ENCODE results near the gene ESYT2. TPM values are rescaled to one million over a fixed set of nuclear protein-coding genes. Genes with fewer than 3 reads are reported as not detected.

ESYT2 gene
- total RNA-seq, 1 experiment from 2014 or later, result 162 TPM

- ChIA-PET CTCF (interaction anchor here (1.8 kb wide), 1 partner anchor 43 kb away, joined by 9 read pairs; no protein-coding TSS in a partner anchor), POLR2A (ENCODE audit: unreplicated experiment) (interaction anchor here (0.5 kb wide), 1 partner anchor 410 kb away, joined by 6 read pairs; no protein-coding TSS in a partner anchor)
- intact Hi-C loops (cut with micrococcal nuclease; ENCODE audit: unreplicated experiment), result no loop called here
These were observed 3.5 kb downstream of the ESYT2 start for GRCh38 chr7:158825628-158826289.

GRCh38 chr7:158824028-158824427, 5.3 kb downstream of the ESYT2 start:
- H3K4me2 ChIP-seq, result no peak overlapping the region
- POLR2A ChIA-PET (ENCODE audit: unreplicated experiment), result no interaction called here
- H3K36me3 ChIP-seq (ENCODE audit: low read depth), result peaks cover 6% of the 10 kb centered on the region
- H4K20me1 ChIP-seq (ENCODE audit: insufficient read depth), result peaks cover 5% of the 10 kb centered on the region; the same call in 1 of the 2 replicates
- H3K27ac ChIP-seq, result peak overlapping the region; percentile 15; the same call in 1 of the 2 replicates
- peaks cover 73% of the 10 kb centered on the region for H3K4me1 ChIP-seq (replicated peaks; ENCODE audit: insufficient read depth)
- peaks cover 99% of the 10 kb centered on the region for H3K79me2 ChIP-seq (ENCODE audit: low read depth)
- intact Hi-C loops (cut with micrococcal nuclease; ENCODE audit: unreplicated experiment), result no loop called here
- DNase-seq, result no peak
- no peak overlapping the region for H3K4me3 ChIP-seq
- H3F3A ChIP-seq (ENCODE audit: insufficient read depth, low read depth), result peaks cover 43% of the 10 kb centered on the region
- no peak for TF ChIP-seq EZH2 (IDR thresholded peaks at IDR 0.05; ENCODE audit: low read depth)
- TF ChIP-seq, protein P1, sequence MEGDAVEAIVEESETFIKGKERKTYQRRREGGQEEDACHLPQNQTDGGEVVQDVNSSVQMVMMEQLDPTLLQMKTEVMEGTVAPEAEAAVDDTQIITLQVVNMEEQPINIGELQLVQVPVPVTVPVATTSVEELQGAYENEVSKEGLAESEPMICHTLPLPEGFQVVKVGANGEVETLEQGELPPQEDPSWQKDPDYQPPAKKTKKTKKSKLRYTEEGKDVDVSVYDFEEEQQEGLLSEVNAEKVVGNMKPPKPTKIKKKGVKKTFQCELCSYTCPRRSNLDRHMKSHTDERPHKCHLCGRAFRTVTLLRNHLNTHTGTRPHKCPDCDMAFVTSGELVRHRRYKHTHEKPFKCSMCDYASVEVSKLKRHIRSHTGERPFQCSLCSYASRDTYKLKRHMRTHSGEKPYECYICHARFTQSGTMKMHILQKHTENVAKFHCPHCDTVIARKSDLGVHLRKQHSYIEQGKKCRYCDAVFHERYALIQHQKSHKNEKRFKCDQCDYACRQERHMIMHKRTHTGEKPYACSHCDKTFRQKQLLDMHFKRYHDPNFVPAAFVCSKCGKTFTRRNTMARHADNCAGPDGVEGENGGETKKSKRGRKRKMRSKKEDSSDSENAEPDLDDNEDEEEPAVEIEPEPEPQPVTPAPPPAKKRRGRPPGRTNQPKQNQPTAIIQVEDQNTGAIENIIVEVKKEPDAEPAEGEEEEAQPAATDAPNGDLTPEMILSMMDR (conservative IDR thresholded peaks at IDR 0.05), result no peak
- no peaks in the 10 kb centered on the region for H3K9me3 ChIP-seq (ENCODE audit: insufficient read depth, low read depth)
- H2AFZ ChIP-seq, result no peak overlapping the region
- no peaks in the 10 kb centered on the region for H3K27me3 ChIP-seq (ENCODE audit: insufficient read depth, low read depth)
- BruUV-seq (replicated peaks), result no TSS peak
- H3K9me2 ChIP-seq (ENCODE audit: insufficient read depth), result no peaks in the 10 kb centered on the region
- CTCF ChIA-PET, result no interaction called here

More at GRCh38 chr7:158825628-158826289, 3.5 kb downstream of the ESYT2 start:
- H3F3A ChIP-seq (ENCODE audit: insufficient read depth, low read depth), result peaks cover 38% of the 10 kb centered on the region
- TF ChIP-seq EZH2 (IDR thresholded peaks at IDR 0.05; ENCODE audit: low read depth), result no peak
- TF ChIP-seq, protein P1 (conservative IDR thresholded peaks at IDR 0.05), result no peak
- peaks cover 82% of the 10 kb centered on the region for H3K79me2 ChIP-seq (ENCODE audit: low read depth)
- no peaks in the 10 kb centered on the region for H3K27me3 ChIP-seq (ENCODE audit: insufficient read depth, low read depth)
- peaks cover 6% of the 10 kb centered on the region for H3K36me3 ChIP-seq (ENCODE audit: low read depth)
- DNase-seq, result no peak
- H3K9me2 ChIP-seq (ENCODE audit: insufficient read depth), result no peaks in the 10 kb centered on the region
- no peak overlapping the region for H3K27ac ChIP-seq
- H3K9me3 ChIP-seq (ENCODE audit: insufficient read depth, low read depth), result no peaks in the 10 kb centered on the region
- H3K4me3 ChIP-seq, result no peak overlapping the region
- peaks cover 62% of the 10 kb centered on the region for H3K4me1 ChIP-seq (replicated peaks; ENCODE audit: insufficient read depth)
- BruUV-seq (replicated peaks), result no TSS peak
- no peak overlapping the region for H3K4me2 ChIP-seq
- H4K20me1 ChIP-seq (ENCODE audit: insufficient read depth), result peaks cover 5% of the 10 kb centered on the region; the same call in 1 of the 2 replicates
- H2AFZ ChIP-seq, result no peak overlapping the region

GRCh38 chr7:158821171-158822031, 7.9 kb downstream of the ESYT2 start:
- no peak overlapping the region for H2AFZ ChIP-seq
- TSS peak; percentile 76 for BruUV-seq (replicated peaks)

More at GRCh38 chr7:158821171-158822031, 7.9 kb downstream of the ESYT2 start:
- intact Hi-C loops (cut with micrococcal nuclease; ENCODE audit: unreplicated experiment), result no loop called here
- Histone ChIP-seq H3K9me2 (ENCODE audit: insufficient read depth) (no peaks in the 10 kb centered on the region), H3K27me3 (ENCODE audit: insufficient read depth, low read depth) (no peaks in the 10 kb centered on the region), H3K4me1 (replicated peaks; ENCODE audit: insufficient read depth) (peaks cover 85% of the 10 kb centered on the region), H3K79me2 (ENCODE audit: low read depth) (peaks cover 93% of the 10 kb centered on the region), H3K36me3 (ENCODE audit: low read depth) (peaks cover 6% of the 10 kb centered on the region), H3K4me3 (peak overlapping the region; percentile 30; the same call in 1 of the 2 replicates), H3K27ac (peak overlapping the region; percentile 95), H3K9me3 (ENCODE audit: insufficient read depth, low read depth) (no peaks in the 10 kb centered on the region), H3F3A (ENCODE audit: insufficient read depth, low read depth) (peaks cover 60% of the 10 kb centered on the region), H3K4me2 (peak overlapping the region; percentile 94), H4K20me1 (ENCODE audit: insufficient read depth) (no peaks in the 10 kb centered on the region; the same call in 1 of the 2 replicates)
- POLR2A ChIA-PET (ENCODE audit: unreplicated experiment), result interaction anchor here (0.5 kb wide), 1 partner anchor 45 kb away, joined by 3 read pairs; no protein-coding TSS in a partner anchor
- CTCF ChIA-PET, result no interaction called here
- TF ChIP-seq, protein P1 (conservative IDR thresholded peaks at IDR 0.05), result no peak
- TF ChIP-seq EZH2 (IDR thresholded peaks at IDR 0.05; ENCODE audit: low read depth), result no peak
- peak; percentile 23 to 90 for DNase-seq
